ENCODE results near the gene WDR7.

- TF ChIP-seq, protein P1, sequence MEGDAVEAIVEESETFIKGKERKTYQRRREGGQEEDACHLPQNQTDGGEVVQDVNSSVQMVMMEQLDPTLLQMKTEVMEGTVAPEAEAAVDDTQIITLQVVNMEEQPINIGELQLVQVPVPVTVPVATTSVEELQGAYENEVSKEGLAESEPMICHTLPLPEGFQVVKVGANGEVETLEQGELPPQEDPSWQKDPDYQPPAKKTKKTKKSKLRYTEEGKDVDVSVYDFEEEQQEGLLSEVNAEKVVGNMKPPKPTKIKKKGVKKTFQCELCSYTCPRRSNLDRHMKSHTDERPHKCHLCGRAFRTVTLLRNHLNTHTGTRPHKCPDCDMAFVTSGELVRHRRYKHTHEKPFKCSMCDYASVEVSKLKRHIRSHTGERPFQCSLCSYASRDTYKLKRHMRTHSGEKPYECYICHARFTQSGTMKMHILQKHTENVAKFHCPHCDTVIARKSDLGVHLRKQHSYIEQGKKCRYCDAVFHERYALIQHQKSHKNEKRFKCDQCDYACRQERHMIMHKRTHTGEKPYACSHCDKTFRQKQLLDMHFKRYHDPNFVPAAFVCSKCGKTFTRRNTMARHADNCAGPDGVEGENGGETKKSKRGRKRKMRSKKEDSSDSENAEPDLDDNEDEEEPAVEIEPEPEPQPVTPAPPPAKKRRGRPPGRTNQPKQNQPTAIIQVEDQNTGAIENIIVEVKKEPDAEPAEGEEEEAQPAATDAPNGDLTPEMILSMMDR (IDR thresholded peaks at IDR 0.05) = no peak
- no peak for TF ChIP-seq POLR2A (IDR thresholded peaks at IDR 0.05)
These were observed 339.5 kb downstream of the WDR7 start for GRCh38 chr18:56990678-56991077.
